SJSA1 (cell line): ENCODE results near the gene IFNL3. TPM values are rescaled to one million over a fixed set of nuclear protein-coding genes. Genes with fewer than 3 reads are reported as not detected.
A peak's percentile ranks its signal among the peaks of the same experiment; 100 is the strongest.
"Not testable (repeated sequence)": the region's sequence is repeated elsewhere in the genome, so short reads cannot be mapped to it uniquely, and the experiment has no call there.

Experiments used
- DNase-seq, 2 experiments: peaks; one replicate each; pipeline ENCODE4 v3.0.0-alpha.2; 2015 to 2020; ENCODE audit warnings: low spot score in 2 of 2, low read depth in 1 of 2
- H3K27ac ChIP-seq: fragments of 250-450 bp; sonication (Bioruptor Pico); 2 replicates; pipeline ENCODE4 v1.5.1; 2020; ENCODE audit warnings: mild to moderate bottlenecking, moderate library complexity
- H3K27me3 ChIP-seq: fragments of 250-450 bp; sonication (Bioruptor Pico); replicated peaks from 2 replicates; pipeline ENCODE4 v1.5.1; 2020; ENCODE audit warnings: mild to moderate bottlenecking, moderate library complexity
- H3K36me3 ChIP-seq: fragments of 250-450 bp; sonication (Bioruptor Pico); 2 replicates; pipeline ENCODE4 v1.5.1; 2020; ENCODE audit warnings: mild to moderate bottlenecking
- H3K4me1 ChIP-seq: fragments of 250-450 bp; sonication (Bioruptor Pico); replicated peaks from 2 replicates; pipeline ENCODE4 v1.6.1; 2021; ENCODE audit warnings: mild to moderate bottlenecking
- H3K4me3 ChIP-seq: fragments of 250-450 bp; sonication (Bioruptor Pico); 2 replicates; pipeline ENCODE4 v1.5.1; 2020; ENCODE audit warnings: mild to moderate bottlenecking
- H3K9me3 ChIP-seq: fragments of 250-450 bp; sonication (Bioruptor Pico); replicated peaks from 2 replicates; pipeline ENCODE4 v1.5.1; 2020; ENCODE audit warnings: mild to moderate bottlenecking
- total RNA-seq: library from RNA; depleted of rRNA; stranded (reverse); fragments of >200 nt; shearing (Covaris generic); gene quantifications from 2 replicates; pipeline ENCODE4 v1.2.3, GENCODE V29; 2014; rRNA removed

Gene IFNL3
- total RNA-seq = not detected in 2 replicates

DNA sequence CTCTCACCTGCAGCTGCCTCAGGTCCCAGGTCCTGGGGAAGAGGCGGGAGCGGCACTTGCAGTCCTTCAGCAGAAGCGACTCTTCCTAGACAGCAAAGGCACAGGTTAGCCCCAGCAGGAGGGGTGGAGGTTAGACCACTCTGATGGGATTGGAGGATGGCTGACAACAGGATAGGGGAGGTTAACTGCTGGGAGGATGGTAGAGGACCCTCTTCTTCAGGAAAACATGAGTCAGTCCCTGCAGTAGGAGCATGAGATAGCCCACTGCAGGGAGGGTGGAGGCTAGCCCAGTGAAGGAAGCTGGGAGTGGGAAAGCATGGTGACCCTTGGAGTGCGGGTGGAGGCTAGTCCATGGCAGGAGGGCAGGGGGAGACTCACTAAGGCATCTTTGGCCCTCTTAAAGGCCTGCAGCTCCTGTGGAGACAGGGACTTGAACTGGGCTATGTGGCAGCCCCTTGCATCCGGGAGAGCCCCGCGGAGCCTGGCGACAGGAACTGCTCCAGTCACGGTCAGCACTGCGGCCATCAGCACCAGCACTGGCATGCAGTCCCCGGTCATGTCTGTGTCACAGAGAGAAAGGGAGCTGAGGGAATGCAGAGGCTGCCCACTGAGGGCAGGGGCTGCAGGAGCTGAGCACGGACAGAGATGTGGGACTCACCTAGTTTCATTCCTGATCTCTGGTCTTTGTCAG lies at the start of gene IFNL3:
Gene IFNL3, minus strand, starts transcription at position 597 of the 691 bp plus-strand sequence. Its CDS starts 39 bp downstream, at position 558.
- not testable (repeated sequence) for H3K4me1 ChIP-seq, H3K9me3 ChIP-seq, H3K27ac ChIP-seq, DNase-seq, H3K36me3 ChIP-seq, H3K4me3 ChIP-seq
- H3K27me3 ChIP-seq = peaks cover 31% of the 10 kb centered on the region

DNA sequence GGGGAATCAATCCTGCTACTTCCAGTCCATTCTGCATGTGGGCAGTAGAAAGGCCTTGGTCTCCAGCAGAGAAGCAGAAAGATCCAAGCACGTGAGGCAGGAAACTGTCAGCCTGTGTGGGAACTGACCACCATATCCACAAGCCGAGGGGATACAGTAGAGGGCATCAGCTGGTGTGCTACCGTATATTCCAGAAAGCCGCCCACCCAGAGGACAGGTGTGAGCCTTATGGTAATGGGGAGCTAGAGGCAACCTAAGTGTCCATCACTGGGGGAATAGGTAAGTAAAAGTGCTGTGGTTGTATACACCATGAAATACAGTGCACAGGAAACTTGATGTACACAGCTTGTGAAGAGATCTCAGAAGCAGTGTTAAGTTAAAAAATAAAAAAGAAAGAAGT lies 48.6 kb upstream of the IFNL3 start:
- H3K4me1 ChIP-seq = no peaks in the 10 kb centered on the region
- no peaks in the 10 kb centered on the region for H3K9me3 ChIP-seq
- no peak overlapping the region for H3K4me3 ChIP-seq

GRCh38 chr19:39284032-39284431 lies 39.2 kb upstream of the IFNL3 start:
- H3K4me3 ChIP-seq = no peak overlapping the region
- no peak for DNase-seq
- H3K27me3 ChIP-seq = peaks cover 45% of the 10 kb centered on the region
- H3K27ac ChIP-seq = no peak overlapping the region
- H3K4me1 ChIP-seq = no peaks in the 10 kb centered on the region
- H3K9me3 ChIP-seq = no peaks in the 10 kb centered on the region
- H3K36me3 ChIP-seq = no peaks in the 10 kb centered on the region

More for the DNA sequence above, 48.6 kb upstream of the IFNL3 start:
- no peak overlapping the region for H3K27ac ChIP-seq
- no peaks in the 10 kb centered on the region for H3K36me3 ChIP-seq
- no peak for DNase-seq
- H3K27me3 ChIP-seq = peaks cover 18% of the 10 kb centered on the region

DNA sequence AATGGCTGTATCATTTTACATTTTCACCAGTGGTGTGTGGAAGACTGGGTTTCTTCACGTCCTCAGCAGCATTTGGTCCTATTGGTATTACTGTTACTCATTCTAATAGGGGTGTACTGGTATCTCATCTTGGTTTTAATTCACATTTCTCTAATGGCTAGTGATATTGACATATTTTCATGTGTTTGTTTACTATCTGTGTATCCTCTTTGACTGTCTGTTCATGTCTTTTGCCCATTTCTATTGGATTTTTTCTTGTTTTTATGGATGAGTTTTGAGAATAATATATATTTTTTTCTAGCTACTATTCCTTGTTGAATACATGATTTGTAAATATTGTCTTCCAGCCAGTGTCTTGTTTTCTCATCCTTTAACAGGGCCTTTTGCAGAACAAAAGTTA lies 37.2 kb upstream of the IFNL3 start:
- DNase-seq = no peak
- Histone ChIP-seq H3K4me3 (no peak overlapping the region), H3K4me1 (no peaks in the 10 kb centered on the region), H3K36me3 (no peaks in the 10 kb centered on the region), H3K27ac (no peak overlapping the region), H3K9me3 (no peaks in the 10 kb centered on the region), H3K27me3 (peaks cover 39% of the 10 kb centered on the region)

DNA sequence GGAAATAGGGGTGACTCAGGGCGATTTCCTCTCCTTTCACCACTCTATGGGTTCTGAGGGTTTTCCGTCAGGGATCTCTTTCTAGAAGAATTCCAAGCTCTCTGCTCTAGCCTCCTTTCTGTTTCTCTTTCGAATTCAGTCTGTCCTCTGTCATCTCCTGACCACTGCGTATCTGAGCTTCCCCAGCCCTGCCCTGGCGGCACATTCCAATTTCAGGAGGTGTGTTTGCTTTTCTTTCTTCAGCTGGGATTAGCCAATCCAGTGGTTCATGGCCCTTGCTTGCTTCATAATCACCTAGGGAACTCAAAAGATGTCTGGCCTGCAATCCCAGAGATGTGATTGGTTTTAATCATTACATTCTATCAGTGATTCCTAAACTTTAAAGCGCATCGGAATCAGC lies 32.8 kb upstream of the IFNL3 start:
- no peak for DNase-seq
- no peaks in the 10 kb centered on the region for H3K9me3 ChIP-seq
- H3K4me3 ChIP-seq = no peak overlapping the region
- H3K27ac ChIP-seq = no peak overlapping the region
- no peaks in the 10 kb centered on the region for H3K36me3 ChIP-seq
- H3K27me3 ChIP-seq = peaks cover 43% of the 10 kb centered on the region
- no peaks in the 10 kb centered on the region for H3K4me1 ChIP-seq

DNA sequence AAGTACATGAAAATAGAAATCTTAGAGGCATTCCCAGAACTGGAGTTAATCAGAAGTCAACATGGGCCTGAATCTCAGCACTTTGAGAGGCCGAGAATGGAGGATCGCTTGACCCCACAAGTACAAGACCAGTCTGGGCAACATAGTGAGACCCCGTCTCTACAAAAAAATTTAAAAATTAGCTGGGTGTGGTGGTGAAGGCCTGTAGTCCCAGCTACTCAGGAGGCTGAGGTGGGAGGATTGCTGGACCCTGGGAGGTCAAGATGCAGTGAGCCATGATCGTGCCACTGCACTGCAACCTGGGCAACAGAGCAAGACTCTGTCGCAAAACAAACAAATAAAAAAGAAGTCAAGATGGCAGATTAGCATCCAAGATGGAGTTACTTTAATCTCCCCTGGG lies 31.9 kb upstream of the IFNL3 start:
- H3K27me3 ChIP-seq = peaks cover 36% of the 10 kb centered on the region
- H3K36me3 ChIP-seq = no peaks in the 10 kb centered on the region
- no peaks in the 10 kb centered on the region for H3K4me1 ChIP-seq
- H3K4me3 ChIP-seq = no peak overlapping the region
- no peak overlapping the region for H3K27ac ChIP-seq
- DNase-seq = no peak
- no peaks in the 10 kb centered on the region for H3K9me3 ChIP-seq

DNA sequence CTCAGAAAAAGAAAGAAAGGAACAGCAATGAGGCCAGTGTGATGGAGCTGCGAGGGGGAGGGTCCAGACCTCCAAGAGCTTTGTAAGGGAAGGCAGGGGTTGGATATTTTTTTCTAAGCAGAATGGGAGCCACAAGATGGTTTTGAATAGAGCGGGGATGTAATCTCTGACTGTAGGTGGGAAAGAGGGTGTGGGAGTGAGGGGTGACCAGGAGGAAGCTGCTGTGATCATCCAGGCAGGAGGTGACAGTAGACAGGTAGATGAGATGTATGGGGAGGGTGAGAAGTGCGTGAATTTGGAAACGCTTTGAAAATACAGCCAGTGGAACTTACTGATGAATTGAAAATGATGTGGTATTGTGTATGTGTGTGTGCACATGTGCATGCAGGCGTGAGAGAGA lies 30.8 kb upstream of the IFNL3 start:
- H3K4me3 ChIP-seq = no peak overlapping the region
- H3K9me3 ChIP-seq = no peaks in the 10 kb centered on the region
- no peak for DNase-seq
- peaks cover 32% of the 10 kb centered on the region for H3K27me3 ChIP-seq
- H3K36me3 ChIP-seq = no peaks in the 10 kb centered on the region
- H3K27ac ChIP-seq = no peak overlapping the region
- H3K4me1 ChIP-seq = no peaks in the 10 kb centered on the region; the same call in 1 of the 2 replicates

DNA sequence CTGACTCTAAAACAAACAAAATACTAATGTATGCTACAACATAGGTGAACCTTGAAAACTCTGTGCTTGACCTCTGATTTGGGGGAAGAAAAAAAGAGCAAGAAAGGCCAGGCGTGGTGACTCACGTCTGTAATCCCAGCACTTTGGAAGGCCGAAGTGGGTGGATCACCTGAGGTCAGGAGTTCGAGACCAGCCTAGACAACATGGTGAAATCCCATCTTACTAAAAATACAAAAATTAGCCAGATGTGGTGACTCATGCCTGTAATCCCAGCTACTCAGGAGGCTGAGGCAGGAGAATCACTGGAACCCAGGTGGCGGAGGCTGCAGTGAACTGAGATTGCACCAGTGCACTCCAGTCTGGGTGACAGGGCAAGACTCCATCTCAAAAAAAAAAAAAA lies 29.1 kb upstream of the IFNL3 start:
- DNase-seq, H3K4me3 ChIP-seq, H3K27ac ChIP-seq, H3K36me3 ChIP-seq, H3K4me1 ChIP-seq, H3K9me3 ChIP-seq: not testable (repeated sequence)
- H3K27me3 ChIP-seq = peaks cover 35% of the 10 kb centered on the region

DNA sequence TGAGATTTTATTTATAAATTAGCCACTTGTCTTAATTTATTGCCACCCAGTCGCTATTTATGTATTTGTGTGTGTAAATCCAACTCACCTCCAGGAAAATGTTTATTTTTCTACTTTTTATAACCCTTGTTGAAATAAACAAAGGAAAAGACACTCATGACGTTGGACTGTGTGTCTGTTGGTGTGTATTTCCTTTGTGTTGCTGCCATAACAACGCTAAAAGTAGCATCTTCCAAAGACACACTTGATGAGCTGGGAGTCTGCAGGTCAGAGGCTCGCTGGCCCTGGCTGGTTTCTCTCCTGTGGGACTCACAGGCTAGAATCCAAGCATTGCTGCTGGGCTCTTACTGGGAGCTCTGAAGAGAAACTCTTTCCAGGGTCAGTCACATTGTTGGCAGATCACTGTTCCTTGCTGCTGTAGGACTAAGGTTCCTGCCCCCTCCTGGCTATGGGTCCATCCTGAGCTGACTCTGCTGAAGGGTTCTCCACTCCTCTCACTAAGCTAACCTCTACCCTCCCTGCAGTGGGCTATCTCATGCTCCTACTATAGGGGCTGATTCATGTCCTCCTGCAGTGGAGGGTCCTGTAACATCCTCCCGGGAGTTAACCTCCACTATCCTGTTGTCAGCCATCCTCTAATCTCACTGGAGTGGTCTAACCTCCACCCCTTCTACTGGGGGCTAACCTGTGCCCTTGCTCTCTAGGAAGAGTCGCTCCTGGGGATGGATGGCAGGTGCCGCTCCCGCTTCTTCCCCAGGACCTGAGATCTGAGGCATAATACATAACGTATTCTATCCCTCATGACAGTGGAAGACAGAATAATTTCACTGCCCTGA lies 25.4 kb upstream of the IFNL3 start:
- H3K9me3 ChIP-seq = no peaks in the 10 kb centered on the region
- peaks cover 7% of the 10 kb centered on the region for H3K4me1 ChIP-seq
- no peaks in the 10 kb centered on the region for H3K36me3 ChIP-seq
- no peak overlapping the region for H3K27ac ChIP-seq
- H3K27me3 ChIP-seq = peaks cover 31% of the 10 kb centered on the region
- peak in 1 of 2 experiments; percentile 48 for DNase-seq
- H3K4me3 ChIP-seq = no peak overlapping the region

DNA sequence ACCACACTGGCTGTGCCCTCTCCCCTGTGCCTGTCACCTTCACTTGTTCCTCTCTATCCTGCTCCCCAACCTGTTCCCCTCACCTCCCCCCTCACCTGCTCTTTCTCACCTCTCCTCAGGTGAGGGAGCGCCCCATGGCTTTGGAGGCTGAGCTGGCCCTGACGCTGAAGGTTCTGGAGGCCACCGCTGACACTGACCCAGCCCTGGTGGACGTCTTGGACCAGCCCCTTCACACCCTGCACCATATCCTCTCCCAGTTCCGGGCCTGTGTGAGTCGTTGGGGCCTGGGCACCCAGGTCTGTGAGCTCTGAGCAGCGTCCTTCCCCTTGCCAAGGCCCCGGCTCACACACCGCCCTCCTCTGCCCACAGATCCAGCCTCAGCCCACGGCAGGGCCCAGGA lies 24.6 kb upstream of the IFNL3 start:
- H3K4me1 ChIP-seq, H3K4me3 ChIP-seq: not testable (repeated sequence)
- peaks cover 31% of the 10 kb centered on the region for H3K27me3 ChIP-seq

GRCh38 chr19:39268531-39269223 lies 23.9 kb upstream of the IFNL3 start:
- peaks cover 33% of the 10 kb centered on the region for H3K27me3 ChIP-seq
- not testable (repeated sequence) for H3K4me3 ChIP-seq, H3K27ac ChIP-seq, DNase-seq, H3K36me3 ChIP-seq, H3K9me3 ChIP-seq, H3K4me1 ChIP-seq

More for the DNA sequence above, 24.6 kb upstream of the IFNL3 start:
- DNase-seq, H3K36me3 ChIP-seq, H3K9me3 ChIP-seq, H3K27ac ChIP-seq: not testable (repeated sequence)

DNA sequence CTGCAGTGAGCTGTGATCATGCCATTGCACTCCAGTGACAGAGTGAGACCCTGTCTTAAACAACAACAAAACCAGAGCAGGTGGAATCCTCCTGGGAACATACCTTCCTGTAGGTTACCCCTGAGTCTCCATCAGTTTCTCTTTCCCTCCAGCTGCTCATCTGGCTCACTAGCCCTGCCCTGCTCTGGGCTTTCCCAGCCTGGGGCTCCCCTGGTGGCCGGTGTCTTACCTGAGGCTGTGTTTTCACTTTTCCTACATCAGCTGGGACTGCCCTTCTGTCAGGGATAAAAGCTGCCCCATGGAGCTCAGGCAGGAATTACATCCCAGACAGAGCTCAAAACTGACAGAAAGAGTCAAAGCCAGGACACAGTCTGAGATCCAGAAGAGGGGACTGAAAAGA lies 23.3 kb upstream of the IFNL3 start, which contains the start of gene IFNL2:
Gene IFNL2, plus strand, starts transcription at position 312 of the 400 bp plus-strand sequence. CDS start 173 bp downstream, outside the sequence.
- not testable (repeated sequence) for H3K4me1 ChIP-seq, H3K4me3 ChIP-seq, H3K27ac ChIP-seq, H3K36me3 ChIP-seq, H3K9me3 ChIP-seq, DNase-seq
- peaks cover 33% of the 10 kb centered on the region for H3K27me3 ChIP-seq

- H3K36me3 ChIP-seq = no peaks in the 10 kb centered on the region
- no peak overlapping the region for H3K4me3 ChIP-seq
- no peak overlapping the region for H3K27ac ChIP-seq
- no peaks in the 10 kb centered on the region for H3K9me3 ChIP-seq
- DNase-seq = no peak
- peaks cover 6% of the 10 kb centered on the region for H3K4me1 ChIP-seq
- H3K27me3 ChIP-seq = peaks cover 44% of the 10 kb centered on the region
Observed at GRCh38 chr19:39265321-39265916, 20.6 kb upstream of the IFNL3 start.
